H9 (cell line): Measurements from ENCODE around the gene CLCNKB. TPM values are rescaled to one million over a fixed set of nuclear protein-coding genes. Genes with fewer than 3 reads are reported as not detected.

Experiments
- DNase-seq: peaks from one replicate; pipeline ENCODE4 v3.0.0-alpha.2; 2017
- H2AFZ ChIP-seq: one replicate; pipeline ENCODE4 v1.6.1; 2013; ENCODE audit warnings: mild to moderate bottlenecking, low read length, control low read depth, moderate library complexity
- H2AK5ac ChIP-seq: 2 replicates; pipeline ENCODE4 v1.6.1; 2013; ENCODE audit warnings: low read length, control low read depth, mixed read lengths; ENCODE audit not compliant: insufficient read length
- H2BK120ac ChIP-seq: one replicate; pipeline ENCODE4 v1.6.1; 2013; ENCODE audit warnings: low read depth, mild to moderate bottlenecking, low read length, control low read depth, inconsistent platforms; ENCODE audit not compliant: poor library complexity, severe bottlenecking
- H2BK12ac ChIP-seq: 2 replicates; pipeline ENCODE4 v1.6.1; 2013; ENCODE audit warnings: low read length, control low read depth, mixed read lengths, low read depth; ENCODE audit not compliant: insufficient read length
- H2BK15ac ChIP-seq: 2 replicates; pipeline ENCODE4 v1.6.1; 2013; ENCODE audit warnings: low read depth, low read length, control low read depth
- H2BK20ac ChIP-seq: one replicate; pipeline ENCODE4 v1.6.1; 2013; ENCODE audit warnings: low read depth, mild to moderate bottlenecking, low read length, control low read depth, inconsistent platforms; ENCODE audit not compliant: poor library complexity, severe bottlenecking
- H2BK5ac ChIP-seq: 2 replicates; pipeline ENCODE4 v1.6.1; 2013; ENCODE audit warnings: low read length, control low read depth, mixed read lengths; ENCODE audit not compliant: insufficient read length
- H3K14ac ChIP-seq: 2 replicates; pipeline ENCODE4 v1.6.1; 2013; ENCODE audit warnings: low read length, control low read depth; ENCODE audit not compliant: insufficient read depth
- H3K18ac ChIP-seq: 2 replicates; pipeline ENCODE4 v1.6.1; 2013; ENCODE audit warnings: low read depth, mild to moderate bottlenecking, mixed read lengths, low read length, control low read depth; ENCODE audit not compliant: insufficient read length
- H3K23ac ChIP-seq: 2 replicates; pipeline ENCODE4 v1.6.1; 2013; ENCODE audit warnings: low read length, control low read depth, mixed read lengths, low read depth; ENCODE audit not compliant: insufficient read length
- H3K23me2 ChIP-seq: 2 replicates; pipeline ENCODE4 v1.6.1; 2013; ENCODE audit warnings: low read depth, mild to moderate bottlenecking, mixed read lengths, low read length, control low read depth; ENCODE audit not compliant: insufficient read length, poor library complexity, severe bottlenecking
- H3K27ac ChIP-seq: 2 replicates; pipeline ENCODE4 v1.5.1; 2013; ENCODE audit warnings: low read length, control low read depth, mixed read lengths, low read depth; ENCODE audit not compliant: insufficient read length
- H3K27me3 ChIP-seq: 2 replicates; pipeline ENCODE4 v1.6.1; 2013; ENCODE audit warnings: low read length, control low read depth, inconsistent platforms; ENCODE audit not compliant: insufficient read depth
- H3K4ac ChIP-seq: 2 replicates; pipeline ENCODE4 v1.6.1; 2013; ENCODE audit warnings: low read depth, mild to moderate bottlenecking, control low read depth, inconsistent platforms, low read length, moderate library complexity
- H3K4me1 ChIP-seq: 2 replicates; pipeline ENCODE4 v1.6.1; 2013; ENCODE audit warnings: low read length, control low read depth, inconsistent platforms; ENCODE audit not compliant: insufficient read depth
- H3K4me2 ChIP-seq: 2 replicates; pipeline ENCODE4 v1.6.1; 2013; ENCODE audit warnings: low read length, control low read depth, mixed read lengths; ENCODE audit not compliant: insufficient read length, insufficient read depth
- H3K56ac ChIP-seq: 2 replicates; pipeline ENCODE4 v1.6.1; 2013; ENCODE audit warnings: low read depth, mild to moderate bottlenecking, mixed read lengths, low read length, control low read depth; ENCODE audit not compliant: insufficient read length
- H3K79me1 ChIP-seq: 2 replicates; pipeline ENCODE4 v1.6.1; 2013; ENCODE audit warnings: low read depth, mild to moderate bottlenecking, moderate library complexity, low read length, control low read depth, inconsistent platforms; ENCODE audit not compliant: insufficient read depth, poor library complexity, severe bottlenecking
- H3K79me2 ChIP-seq: 2 replicates; pipeline ENCODE4 v1.6.1; 2013; ENCODE audit warnings: low read length, control low read depth, inconsistent platforms; ENCODE audit not compliant: insufficient read depth
- H3K9ac ChIP-seq: 2 replicates; pipeline ENCODE4 v1.6.1; 2013; ENCODE audit warnings: low read length, control low read depth, mixed read lengths; ENCODE audit not compliant: insufficient read length; ENCODE audit errors: extremely low read depth
- H3K9me3 ChIP-seq: one replicate; pipeline ENCODE4 v1.6.1; 2013; ENCODE audit warnings: low read depth, low read length, inconsistent platforms; ENCODE audit not compliant: control insufficient read depth
- H3T11ph ChIP-seq: one replicate; pipeline ENCODE4 v1.6.1; 2013; ENCODE audit warnings: mild to moderate bottlenecking, low read length, control low read depth, inconsistent platforms
- H4K20me1 ChIP-seq: one replicate; pipeline ENCODE4 v1.6.1; 2013; ENCODE audit not compliant: control insufficient read depth, insufficient read length, insufficient read depth
- H4K5ac ChIP-seq: 2 replicates; pipeline ENCODE4 v1.6.1; 2013; ENCODE audit warnings: low read depth, mild to moderate bottlenecking, mixed read lengths, low read length, control low read depth; ENCODE audit not compliant: insufficient read length
- H4K8ac ChIP-seq: replicated peaks from 2 replicates; pipeline ENCODE4 v1.6.1; 2013; ENCODE audit warnings: low read length, control low read depth, mixed read lengths, low read depth; ENCODE audit not compliant: insufficient read length
- H4K91ac ChIP-seq: 2 replicates; pipeline ENCODE4 v1.6.1; 2013; ENCODE audit warnings: low read depth, mild to moderate bottlenecking, moderate library complexity, mixed read lengths, low read length, control low read depth; ENCODE audit not compliant: insufficient read length
- H3K27ac Mint-ChIP-seq, 3 experiments: 2 replicates in 2 of 3; 3 replicates in 1 of 3; pipeline ENCODE4 v1.8.0; 2020 to 2021; ENCODE audit warnings: mixed read lengths in 3 of 3, mild to moderate bottlenecking in 1 of 3, moderate library complexity in 1 of 3
- H3K27me3 Mint-ChIP-seq: 2 replicates; pipeline ENCODE4 v1.8.0; 2021; ENCODE audit warnings: low read depth, mild to moderate bottlenecking, moderate library complexity, mixed read lengths
- H3K36me3 Mint-ChIP-seq, 3 experiments: 2 replicates in 2 of 3; 3 replicates in 1 of 3; pipeline ENCODE4 v1.8.0; 2020 to 2021; ENCODE audit warnings: low read depth in 3 of 3, mixed read lengths in 3 of 3; ENCODE audit not compliant: insufficient read depth in 1 of 3
- H3K4me1 Mint-ChIP-seq, 2 experiments: 2 replicates each; pipeline ENCODE4 v1.8.0; 2020; ENCODE audit warnings: mixed read lengths in 2 of 2
- H3K4me3 Mint-ChIP-seq, 2 experiments: 2 replicates in 1 of 2; 3 replicates in 1 of 2; pipeline ENCODE4 v1.8.0; 2020 to 2021; ENCODE audit warnings: mild to moderate bottlenecking in 2 of 2, mixed read lengths in 2 of 2, moderate library complexity in 1 of 2
- H3K9me3 Mint-ChIP-seq, 2 experiments: 2 replicates in 1 of 2; 3 replicates in 1 of 2; pipeline ENCODE4 v1.8.0; 2020; ENCODE audit warnings: mild to moderate bottlenecking in 2 of 2, mixed read lengths in 2 of 2, moderate library complexity in 1 of 2
- CTCF ChIP-seq: fragments of 200-600 bp; sonication (generic); conservative IDR thresholded peaks from 3 replicates; pipeline ENCODE4 v1.8.0; 2021; ENCODE audit warnings: antibody characterized with exemption, mild to moderate bottlenecking
- WGBS: extraction: QIAGEN DNeasy Blood & Tissue Kit; methylation state at CpG from one replicate; pipeline ENCODE4 v1.1.7; 2013; ENCODE audit warnings: missing lambda C conversion rate, low lambda C conversion rate, mixed read lengths; ENCODE audit not compliant: insufficient read length; ENCODE audit errors: extremely low coverage; 5-methylcytosine and 5-hydroxymethylcytosine counted together
- total RNA-seq: library from RNA; stranded (reverse); gene quantifications from 2 replicates; pipeline ENCODE4 v1.2.1, GENCODE V29; 2021

Gene CLCNKB
- total RNA-seq, 1 experiment from 2014 or later, result 1.7 TPM

- no peaks in the 10 kb centered on the region for H3K9me3 ChIP-seq
- no peak overlapping the region for H3K9ac ChIP-seq
- no peak overlapping the region for H4K91ac ChIP-seq
- no peaks in the 10 kb centered on the region for H3K79me1 ChIP-seq
- DNase-seq, result peak; percentile 26
- H2BK15ac ChIP-seq, result no peak overlapping the region
- H3K23ac ChIP-seq, result no peak overlapping the region
- Mint-ChIP-seq H3K4me1 (peaks cover 20 to 23% of the 10 kb centered on the region in 2 experiments), H3K4me3 (no peak overlapping the region), H3K36me3 (no peaks in the 10 kb centered on the region), H3K9me3 (no peaks in the 10 kb centered on the region), H3K27me3 (peaks cover 17% of the 10 kb centered on the region), H3K27ac (no peak overlapping the region)
- H4K5ac ChIP-seq, result no peak overlapping the region
- H2BK12ac ChIP-seq, result no peak overlapping the region
- H3K23me2 ChIP-seq, result no peaks in the 10 kb centered on the region
- H3K27me3 ChIP-seq, result no peaks in the 10 kb centered on the region
- H3K79me2 ChIP-seq, result no peaks in the 10 kb centered on the region
- H3K27ac ChIP-seq, result no peak overlapping the region
- no peak overlapping the region for H2AFZ ChIP-seq
- no CpG with 5 or more reads among the region's 11 CpGs for WGBS
- no peak overlapping the region for H3K4ac ChIP-seq
- no peak overlapping the region for H3K4me2 ChIP-seq
- no peak for TF ChIP-seq CTCF
- H3K18ac ChIP-seq, result no peak overlapping the region
- no peak overlapping the region for H2BK120ac ChIP-seq
- H3K14ac ChIP-seq, result no peak overlapping the region
- H4K8ac ChIP-seq, result no peak overlapping the region
- H2BK20ac ChIP-seq, result no peak overlapping the region
- H4K20me1 ChIP-seq, result no peaks in the 10 kb centered on the region
- no peak overlapping the region for H2BK5ac ChIP-seq
- H2AK5ac ChIP-seq, result no peak overlapping the region
- H3K4me1 ChIP-seq, result peaks cover 8% of the 10 kb centered on the region; the same call in 1 of the 2 replicates
- H3K56ac ChIP-seq, result no peak overlapping the region
- no peak overlapping the region for H3T11ph ChIP-seq
Observed at GRCh38 chr1:16009678-16010077, 33.9 kb upstream of the CLCNKB start.
